CD14-positive monocyte (primary cell): ENCODE results near the gene RBPMS2. TPM values are rescaled to one million over a fixed set of nuclear protein-coding genes. Genes with fewer than 3 reads are reported as not detected.

Experiments used
- DNase-seq, 3 donors: peaks; one replicate each; pipeline ENCODE4 v3.0.0-alpha.2; 2011 to 2022
- H2AFZ ChIP-seq: 2 replicates; pipeline ENCODE4 v1.6.0; 2012; ENCODE audit warnings: mild to moderate bottlenecking, low read depth, low read length, inconsistent platforms; ENCODE audit not compliant: insufficient read depth, poor library complexity, severe bottlenecking
- H3K27ac ChIP-seq, 2 donors: 1 replicate in 1 of 2; 2 replicates in 1 of 2; pipeline ENCODE4 v1.5.1; 2012 to 2013; ENCODE audit warnings: low read length in 2 of 2, control low read depth in 1 of 2, inconsistent platforms in 1 of 2, low read depth in 1 of 2, mild to moderate bottlenecking in 1 of 2
- H3K27me3 ChIP-seq, 2 donors: one replicate each; pipeline versions ENCODE4 v1.6.0 to v1.6.1; 2011 to 2013; ENCODE audit warnings: low read length in 2 of 2; ENCODE audit not compliant: control insufficient read depth in 2 of 2, insufficient read depth in 2 of 2
- H3K36me3 ChIP-seq, 2 donors: replicated peaks in 1 of 2; 1 replicate in 1 of 2; 2 replicates in 1 of 2; pipeline versions ENCODE4 v1.5.1 to v1.6.1; 2012 to 2013; ENCODE audit warnings: low read length in 2 of 2, control low read depth in 1 of 2, inconsistent platforms in 1 of 2, mild to moderate bottlenecking in 1 of 2; ENCODE audit not compliant: insufficient read depth in 2 of 2, control insufficient read depth in 1 of 2
- H3K4me1 ChIP-seq, 2 donors: 1 replicate in 1 of 2; 2 replicates in 1 of 2; pipeline versions ENCODE4 v1.5.1 to v1.6.1; 2012 to 2013; ENCODE audit warnings: low read length in 2 of 2, control low read depth in 1 of 2, inconsistent platforms in 1 of 2, mild to moderate bottlenecking in 1 of 2, moderate library complexity in 1 of 2; ENCODE audit not compliant: insufficient read depth in 2 of 2, control insufficient read depth in 1 of 2
- H3K4me2 ChIP-seq: replicated peaks from 2 replicates; pipeline ENCODE3; 2012; ENCODE audit warnings: low read length, moderate library complexity, mild to moderate bottlenecking; ENCODE audit not compliant: poor library complexity, severe bottlenecking; ENCODE audit errors: extremely low read depth
- H3K4me3 ChIP-seq, 3 experiments: fragments of 200-600 bp in 1 of 3; sonication (generic) in 1 of 3; replicated peaks in 1 of 3; 1 replicate in 2 of 3; 2 replicates in 1 of 3; pipeline ENCODE4 v1.5.1; 2011 to 2013; ENCODE audit warnings: low read length in 3 of 3, mild to moderate bottlenecking in 3 of 3, control low read depth in 2 of 3, low read depth in 2 of 3, inconsistent platforms in 1 of 3, moderate library complexity in 1 of 3
- H3K79me2 ChIP-seq: 2 replicates; pipeline ENCODE4 v1.6.0; 2012; ENCODE audit warnings: mild to moderate bottlenecking, control low read depth, inconsistent platforms, low read length, moderate library complexity; ENCODE audit not compliant: insufficient read depth
- H3K9ac ChIP-seq: 2 replicates; pipeline ENCODE4 v1.6.0; 2017; ENCODE audit warnings: low read length, mild to moderate bottlenecking; ENCODE audit not compliant: insufficient read depth, poor library complexity, severe bottlenecking
- H3K9me3 ChIP-seq, 2 donors: replicated peaks in 1 of 2; 1 replicate in 1 of 2; 2 replicates in 1 of 2; pipeline versions ENCODE4 v1.5.1 to v1.6.1; 2012 to 2013; ENCODE audit warnings: low read length in 2 of 2, control low read depth in 1 of 2; ENCODE audit not compliant: control insufficient read depth in 1 of 2, insufficient read depth in 1 of 2
- H4K20me1 ChIP-seq: 2 replicates; pipeline ENCODE4 v1.6.0; 2012; ENCODE audit warnings: mild to moderate bottlenecking, low read length, control low read depth, moderate library complexity; ENCODE audit not compliant: insufficient read depth
- H3K27ac Mint-ChIP-seq, 7 donors: one replicate each; pipeline ENCODE4 v1.8.0; 2020; ENCODE audit warnings: mild to moderate bottlenecking in 7 of 7, mixed read lengths in 7 of 7, moderate library complexity in 6 of 7, inconsistent platforms in 2 of 7
- H3K27me3 Mint-ChIP-seq, 3 donors: one replicate each; pipeline ENCODE4 v1.8.0; 2021 to 2022; ENCODE audit warnings: low read depth in 3 of 3, mild to moderate bottlenecking in 3 of 3, mixed read lengths in 3 of 3, moderate library complexity in 3 of 3, inconsistent platforms in 1 of 3
- H3K36me3 Mint-ChIP-seq, 2 donors: one replicate each; pipeline ENCODE4 v1.8.0; 2020; ENCODE audit warnings: mixed read lengths in 2 of 2, inconsistent platforms in 1 of 2, mild to moderate bottlenecking in 1 of 2
- H3K4me1 Mint-ChIP-seq: one replicate; pipeline ENCODE4 v1.8.0; 2020; ENCODE audit warnings: mild to moderate bottlenecking, mixed read lengths
- H3K4me3 Mint-ChIP-seq, 2 donors: one replicate each; pipeline ENCODE4 v1.8.0; 2020; ENCODE audit warnings: mild to moderate bottlenecking in 2 of 2, mixed read lengths in 2 of 2, moderate library complexity in 1 of 2
- H3K9me3 Mint-ChIP-seq, 7 donors: one replicate each; pipeline ENCODE4 v1.8.0; 2020 to 2022; ENCODE audit warnings: mixed read lengths in 7 of 7, mild to moderate bottlenecking in 6 of 7, moderate library complexity in 6 of 7, inconsistent platforms in 2 of 7
- WGBS: methylation state at CpG from one replicate; pipeline ENCODE4 v1.1.5; 2013; ENCODE audit warnings: missing lambda C conversion rate; ENCODE audit not compliant: insufficient coverage; 5-methylcytosine and 5-hydroxymethylcytosine counted together
- intact Hi-C, 2 donors: fragments of 100-400 bp; cut with micrococcal nuclease; formaldehyde crosslinking; loops; one replicate each; pipeline versions ENCODE4 v1.15.0 to v1.15.1; 2023
- polyA plus RNA-seq, 3 donors: library from polyadenylated mRNA; depleted of rRNA in 1 of 3; unstranded in 2 of 3; stranded (reverse) in 1 of 3; fragments of 300-500 nt in 2 of 3; fragments of >200 nt in 1 of 3; fragmentation: Illumina TruSeq in 2 of 3; gene quantifications; 1 replicate in 2 of 3; 2 replicates in 1 of 3; pipeline ENCODE4 v1.2.3, GENCODE V29; 2012 to 2021
- TF ChIP-seq, protein P1 (sequence below): fragments of 200-600 bp; IDR thresholded peaks from one replicate; pipeline ENCODE4 v1.8.0; 2022; ENCODE audit warnings: antibody characterized with exemption, mild to moderate bottlenecking

The RBPMS2 gene
- polyA plus RNA-seq, 3 donors = not detected

DNA sequence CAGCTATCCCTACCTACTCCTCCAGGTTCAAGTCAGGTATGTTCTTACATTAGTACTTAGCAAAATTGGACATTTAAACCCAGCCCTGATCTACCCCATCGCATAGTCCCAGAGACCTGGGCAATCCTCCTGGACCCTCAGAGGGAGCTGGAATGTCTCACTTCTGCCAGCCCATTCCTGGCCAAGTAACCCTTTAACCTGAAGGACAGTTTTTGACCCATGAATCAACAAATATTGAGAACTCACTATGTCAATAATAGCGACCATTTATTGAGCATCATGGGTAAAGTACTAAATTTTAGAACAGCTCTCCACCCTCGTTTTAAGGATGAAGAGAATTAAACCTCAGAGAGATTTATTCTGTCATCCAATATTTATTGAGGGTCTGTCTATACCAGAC, 70.4 kb downstream of the RBPMS2 start:
- Histone ChIP-seq H3K4me1 (peaks cover 31 to 33% of the 10 kb centered on the region in 2 donors), H4K20me1 (peaks cover 29% of the 10 kb centered on the region), H3K36me3 (peaks cover 6 to 7% of the 10 kb centered on the region in 2 donors), H3K9me3 (no peaks in the 10 kb centered on the region), H3K9ac (no peak overlapping the region), H3K4me2 (no peak overlapping the region), H3K27me3 (no peaks in the 10 kb centered on the region), H3K79me2 (peaks cover 30% of the 10 kb centered on the region), H3K27ac (no peak overlapping the region), H3K4me3 (no peak overlapping the region), H2AFZ (no peak overlapping the region)
- no peaks in the 10 kb centered on the region for H3K9me3 Mint-ChIP-seq
- H3K4me3 Mint-ChIP-seq = no peak overlapping the region
- H3K4me1 Mint-ChIP-seq = peaks cover 31% of the 10 kb centered on the region
- TF ChIP-seq, protein P1, sequence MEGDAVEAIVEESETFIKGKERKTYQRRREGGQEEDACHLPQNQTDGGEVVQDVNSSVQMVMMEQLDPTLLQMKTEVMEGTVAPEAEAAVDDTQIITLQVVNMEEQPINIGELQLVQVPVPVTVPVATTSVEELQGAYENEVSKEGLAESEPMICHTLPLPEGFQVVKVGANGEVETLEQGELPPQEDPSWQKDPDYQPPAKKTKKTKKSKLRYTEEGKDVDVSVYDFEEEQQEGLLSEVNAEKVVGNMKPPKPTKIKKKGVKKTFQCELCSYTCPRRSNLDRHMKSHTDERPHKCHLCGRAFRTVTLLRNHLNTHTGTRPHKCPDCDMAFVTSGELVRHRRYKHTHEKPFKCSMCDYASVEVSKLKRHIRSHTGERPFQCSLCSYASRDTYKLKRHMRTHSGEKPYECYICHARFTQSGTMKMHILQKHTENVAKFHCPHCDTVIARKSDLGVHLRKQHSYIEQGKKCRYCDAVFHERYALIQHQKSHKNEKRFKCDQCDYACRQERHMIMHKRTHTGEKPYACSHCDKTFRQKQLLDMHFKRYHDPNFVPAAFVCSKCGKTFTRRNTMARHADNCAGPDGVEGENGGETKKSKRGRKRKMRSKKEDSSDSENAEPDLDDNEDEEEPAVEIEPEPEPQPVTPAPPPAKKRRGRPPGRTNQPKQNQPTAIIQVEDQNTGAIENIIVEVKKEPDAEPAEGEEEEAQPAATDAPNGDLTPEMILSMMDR = no peak
- WGBS = 100% methylated on average over 1 of the region's 3 CpGs
- intact Hi-C loops = loop anchor here (10.0 kb wide), 2 partner anchors 120 to 590 kb away; partner anchors contain the start of genes PIF1 (in 1 of the 2) and RNU5A-1 (in 1 of the 2)
- H3K36me3 Mint-ChIP-seq = peaks cover 8 to 10% of the 10 kb centered on the region in 2 donors
- DNase-seq = no peak
- H3K27me3 Mint-ChIP-seq = peaks cover 0 to 2% (median 0%) of the 10 kb centered on the region in 3 donors
- H3K27ac Mint-ChIP-seq = peak overlapping the region in 2 of 7 donors; percentile 29 to 68

DNA sequence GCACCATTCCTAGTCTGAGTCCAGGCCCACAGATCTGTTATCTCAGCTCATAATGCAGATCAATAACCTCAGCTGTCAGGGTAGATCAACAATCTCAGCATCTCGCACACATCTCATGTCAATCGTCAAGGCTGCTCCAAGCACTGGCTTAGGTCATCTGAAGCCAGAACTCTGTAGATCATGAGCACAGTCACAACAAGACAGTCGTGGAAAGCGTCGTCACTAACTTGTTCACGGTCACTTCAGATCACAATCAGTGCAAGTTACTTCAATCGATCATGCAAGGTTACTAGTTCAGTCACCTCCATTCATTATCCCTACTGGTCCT, 71.8 kb downstream of the RBPMS2 start:
- TF ChIP-seq, protein P1 = no peak
- H3K27me3 Mint-ChIP-seq = peaks cover 0 to 2% (median 0%) of the 10 kb centered on the region in 3 donors
- Histone ChIP-seq H3K4me1 (peaks cover 40 to 45% of the 10 kb centered on the region in 2 donors), H3K9me3 (no peaks in the 10 kb centered on the region), H3K4me2 (peak overlapping the region; percentile 95), H3K27me3 (no peaks in the 10 kb centered on the region), H2AFZ (peak overlapping the region; percentile 74), H3K27ac (peak overlapping the region; percentile 44 to 91), H4K20me1 (peaks cover 43% of the 10 kb centered on the region), H3K36me3 (peaks cover 8 to 11% of the 10 kb centered on the region in 2 donors), H3K4me3 (peak overlapping the region; percentile 83 to 99 (median 95)), H3K79me2 (peaks cover 44% of the 10 kb centered on the region), H3K9ac (peak overlapping the region; percentile 94)
- 93% methylated on average over 6 of the region's 7 CpGs for WGBS
- peak overlapping the region; percentile 89 to 95 for H3K4me3 Mint-ChIP-seq
- H3K36me3 Mint-ChIP-seq = peaks cover 11 to 20% of the 10 kb centered on the region in 2 donors
- intact Hi-C loops = loop anchor here (5.0 to 10.0 kb wide), 3 partner anchors 121 to 591 kb away; partner anchors contain the start of genes PIF1 (in 1 of the 2), PLEKHO2 (in 1 of the 2) and RNU5A-1 (in 1 of the 2)
- no peaks in the 10 kb centered on the region for H3K9me3 Mint-ChIP-seq
- H3K4me1 Mint-ChIP-seq = peaks cover 45% of the 10 kb centered on the region
- H3K27ac Mint-ChIP-seq = peak overlapping the region; percentile 18 to 96 (median 89)
- DNase-seq = no peak
